Stimulated activated CD4-positive, alpha-beta T cell treated with anti-CD3 and anti-CD28 coated beads, Interleukin-15, amount 100 ng/mL, for 1 hour (primary cell): ENCODE measurements around the gene APOO.

ENCODE experiments used
- DNase-seq, 2 donors: peaks; one replicate each; pipeline ENCODE4 v3.0.0-alpha.2; 2020; ENCODE audit warnings: low read depth in 1 of 2, low spot score in 1 of 2

Gene APOO

DNA sequence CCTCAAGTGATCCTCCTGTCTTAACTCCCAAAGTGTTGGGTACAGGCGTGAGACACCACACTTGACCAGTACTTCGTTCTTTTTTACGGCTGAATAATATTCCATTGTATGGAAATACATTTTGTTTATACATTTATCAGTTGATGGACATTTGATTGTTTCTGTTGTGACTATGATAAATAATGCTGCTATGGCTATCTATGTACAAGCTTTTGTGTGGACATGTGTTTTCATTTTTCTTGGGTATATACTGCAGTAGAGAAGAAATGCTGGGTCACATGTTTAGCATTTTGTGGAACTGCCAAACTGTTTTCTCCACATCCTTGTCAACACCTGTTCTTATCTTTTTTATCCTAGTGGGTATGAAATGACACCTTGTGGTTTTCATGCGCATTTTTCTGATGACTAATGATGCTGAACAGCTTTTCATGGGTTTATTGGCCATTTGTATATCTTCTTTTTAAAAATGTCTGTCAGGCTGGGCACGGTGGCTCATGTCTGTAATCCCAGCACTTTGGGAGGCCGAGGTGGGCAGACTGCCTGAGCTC lies 87.4 kb downstream of the APOO start:
- DNase-seq = no peak

- no peak for DNase-seq
Observed at GRCh38 chrX:23819385-23820234, 88.1 kb downstream of the APOO start.

DNA sequence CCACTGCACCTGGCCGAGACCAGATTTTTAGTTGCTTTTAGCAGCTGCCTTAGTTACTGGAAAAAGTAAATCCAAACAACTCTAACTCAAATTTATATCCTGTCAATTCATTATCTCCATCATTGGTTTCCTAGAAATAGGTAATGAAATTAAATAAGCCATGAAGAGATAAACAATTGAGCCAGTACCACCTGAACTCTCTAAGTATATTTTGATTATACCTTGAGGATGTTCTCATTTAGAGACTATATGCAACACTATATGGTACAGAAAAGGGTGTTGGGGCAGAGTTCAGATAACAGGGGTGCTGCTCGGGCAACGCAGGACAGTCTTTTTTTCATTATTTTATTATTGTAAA lies 89.8 kb downstream of the APOO start:
- no peak for DNase-seq

DNA sequence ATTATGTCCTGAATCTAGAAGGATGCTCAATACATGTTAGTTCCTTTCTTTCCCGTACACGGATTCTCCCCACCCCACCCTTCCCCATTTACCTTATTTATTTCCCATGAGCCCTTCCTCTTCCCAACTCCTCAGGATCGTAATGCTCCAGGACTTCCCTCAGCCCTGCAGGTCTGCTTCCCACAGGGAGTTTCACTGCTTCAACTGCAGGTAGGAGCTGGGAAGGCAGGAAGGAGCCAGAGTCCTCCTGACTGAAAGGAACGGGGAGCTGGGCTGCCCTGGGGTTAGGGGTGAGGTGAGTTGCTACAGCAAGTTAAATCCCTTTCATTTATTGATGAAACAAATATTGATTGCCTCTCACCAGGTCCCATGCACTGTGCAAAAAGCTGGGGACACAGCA lies 91.6 kb downstream of the APOO start:
- DNase-seq = no peak

- DNase-seq = no peak
Observed at GRCh38 chrX:23815376-23815775, 92.4 kb downstream of the APOO start.

GRCh38 chrX:23813808-23814207 lies 93.9 kb downstream of the APOO start:
- no peak for DNase-seq

GRCh38 chrX:23811656-23812055 lies 96.1 kb downstream of the APOO start:
- DNase-seq = no peak

GRCh38 chrX:23811108-23811651 lies 96.6 kb downstream of the APOO start:
- no peak for DNase-seq

DNA sequence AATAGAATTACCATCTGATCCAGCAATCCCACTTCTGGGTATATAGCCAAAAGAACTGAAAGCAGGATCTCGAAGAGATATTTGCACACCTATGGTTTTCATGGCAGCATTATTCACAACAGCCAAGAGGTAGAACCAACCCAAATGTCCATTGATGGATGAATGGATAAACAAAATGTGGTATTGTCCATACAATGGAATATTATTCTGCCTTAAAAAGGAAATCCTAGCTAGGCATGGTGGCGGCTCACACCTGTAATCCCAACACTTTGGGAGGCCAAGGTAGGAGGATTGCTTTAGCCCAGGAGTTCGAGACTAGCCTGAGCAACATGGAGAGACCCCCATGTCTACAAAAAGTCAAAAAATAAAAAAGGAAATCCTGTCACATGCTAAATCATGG lies 97.5 kb downstream of the APOO start:
- DNase-seq = no peak

DNA sequence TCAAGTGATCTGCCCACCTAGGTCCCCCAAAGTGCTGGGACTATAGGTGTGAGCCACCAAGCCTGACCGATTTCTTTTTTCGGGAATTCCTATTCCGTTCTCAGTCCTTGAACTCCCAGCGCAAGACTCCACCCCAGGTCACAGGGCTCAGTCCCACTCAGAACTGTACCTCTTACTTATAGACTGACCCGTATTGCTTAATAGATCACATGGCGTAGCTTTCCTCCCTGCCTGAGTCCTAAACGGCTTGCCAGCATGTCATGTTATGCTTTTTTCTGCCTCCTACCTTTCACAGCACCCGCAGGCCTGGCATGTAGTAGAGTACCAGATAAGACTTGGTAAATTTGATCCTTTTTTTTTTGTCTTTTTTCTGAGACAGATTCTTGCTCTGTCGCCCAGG lies 102.3 kb downstream of the APOO start:
- DNase-seq = no peak

DNA sequence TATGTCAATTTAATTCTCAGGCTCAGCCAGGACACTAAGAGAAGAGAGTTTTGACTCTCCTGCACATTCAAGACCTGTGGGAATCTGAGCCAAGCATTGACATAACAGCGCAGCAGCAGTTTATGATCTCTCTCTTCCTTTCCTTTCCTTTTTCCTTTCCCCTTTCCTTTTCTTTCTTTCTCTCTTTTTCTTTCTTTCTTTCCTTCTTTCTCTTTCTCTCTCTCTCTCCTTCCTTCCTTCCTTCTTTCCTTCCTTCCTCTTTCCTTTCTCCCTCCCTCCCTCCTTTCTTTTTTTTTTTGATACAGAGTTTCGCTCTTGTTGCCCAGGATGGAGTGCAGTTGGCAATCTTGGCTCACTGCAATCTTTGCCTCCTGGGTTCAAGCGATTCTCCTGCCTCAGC lies 103.2 kb downstream of the APOO start:
- no peak for DNase-seq

DNA sequence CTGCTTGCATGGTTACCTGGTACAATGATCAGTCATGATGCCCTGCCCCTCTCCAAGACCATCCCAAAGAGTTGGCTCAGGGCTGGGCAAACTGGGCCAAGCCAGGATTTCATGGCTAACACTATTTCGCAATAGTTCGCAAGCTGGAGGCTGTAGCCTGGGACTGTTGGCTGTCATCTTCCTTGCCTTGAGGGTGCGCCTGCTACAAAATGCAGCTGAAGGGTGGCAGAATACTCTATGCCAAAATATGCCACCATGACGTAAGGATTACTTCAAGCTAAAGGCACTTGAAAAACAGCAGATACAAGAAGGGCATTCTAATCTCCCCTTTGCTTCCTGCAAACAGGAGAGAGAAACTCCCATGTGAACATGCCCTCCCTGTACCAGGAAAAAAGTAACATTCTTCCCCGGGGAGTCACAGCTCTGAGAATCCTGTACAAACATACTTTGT lies 103.8 kb downstream of the APOO start:
- no peak for DNase-seq

- DNase-seq = no peak
Observed at GRCh38 chrX:23802431-23802830, 105.3 kb downstream of the APOO start.

GRCh38 chrX:23799469-23800065 lies 108.2 kb downstream of the APOO start:
- no peak for DNase-seq

DNA sequence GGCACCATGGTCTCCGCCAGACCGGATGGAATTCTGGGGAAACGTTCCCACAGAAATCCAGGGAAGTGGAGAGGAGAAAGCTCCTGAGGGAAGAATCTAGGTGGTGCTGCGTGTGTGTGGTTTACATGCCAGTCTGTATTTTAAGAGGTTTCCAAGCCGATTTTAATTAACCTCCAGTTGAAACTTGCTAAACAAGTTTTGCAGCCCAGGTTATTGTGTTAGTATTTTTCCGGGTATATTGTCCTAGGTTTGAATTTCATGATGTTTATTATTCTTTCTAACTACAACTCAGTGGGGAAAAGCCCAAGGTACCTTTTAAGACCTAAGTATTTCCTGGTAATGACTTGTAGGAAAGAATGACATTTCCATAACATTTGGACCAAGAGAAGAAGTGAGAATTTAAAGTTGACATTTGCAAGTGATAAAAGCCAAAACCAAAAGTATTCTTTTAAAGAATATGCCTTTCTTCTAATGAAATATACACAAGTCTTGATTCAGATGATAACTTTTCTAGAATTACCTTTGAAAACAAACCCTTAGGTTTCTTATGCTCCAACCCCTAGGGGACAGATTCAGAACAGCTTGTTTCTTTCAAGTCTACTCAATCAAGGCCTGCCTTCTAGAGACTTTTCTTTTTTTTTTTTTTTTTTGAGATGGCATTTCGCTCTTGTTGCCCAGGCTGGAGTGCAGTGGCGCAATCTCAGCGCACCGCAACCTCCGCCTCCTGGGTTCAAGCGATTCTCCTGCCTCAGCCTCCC lies 110.2 kb downstream of the APOO start:
- no peak for DNase-seq

DNA sequence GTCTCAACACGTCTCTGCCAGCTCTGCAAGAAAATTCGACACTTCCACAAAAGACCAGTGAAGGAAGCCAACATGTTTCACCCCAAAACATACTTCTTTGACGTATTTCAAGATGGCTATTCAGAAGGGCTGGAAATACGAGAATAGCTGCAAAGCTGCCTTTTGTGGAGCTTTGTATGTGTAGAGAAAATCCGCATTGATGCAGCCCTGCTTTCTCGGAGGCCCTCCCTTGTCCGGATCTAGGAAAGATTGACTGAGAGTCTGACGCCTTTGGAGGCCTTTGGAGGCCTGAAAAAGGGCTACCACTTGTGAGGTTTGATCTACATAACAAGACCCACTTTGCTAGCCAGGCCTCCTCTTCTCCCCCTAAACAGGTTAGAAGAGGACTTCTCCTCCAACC lies 112.5 kb downstream of the APOO start:
- no peak for DNase-seq

DNA sequence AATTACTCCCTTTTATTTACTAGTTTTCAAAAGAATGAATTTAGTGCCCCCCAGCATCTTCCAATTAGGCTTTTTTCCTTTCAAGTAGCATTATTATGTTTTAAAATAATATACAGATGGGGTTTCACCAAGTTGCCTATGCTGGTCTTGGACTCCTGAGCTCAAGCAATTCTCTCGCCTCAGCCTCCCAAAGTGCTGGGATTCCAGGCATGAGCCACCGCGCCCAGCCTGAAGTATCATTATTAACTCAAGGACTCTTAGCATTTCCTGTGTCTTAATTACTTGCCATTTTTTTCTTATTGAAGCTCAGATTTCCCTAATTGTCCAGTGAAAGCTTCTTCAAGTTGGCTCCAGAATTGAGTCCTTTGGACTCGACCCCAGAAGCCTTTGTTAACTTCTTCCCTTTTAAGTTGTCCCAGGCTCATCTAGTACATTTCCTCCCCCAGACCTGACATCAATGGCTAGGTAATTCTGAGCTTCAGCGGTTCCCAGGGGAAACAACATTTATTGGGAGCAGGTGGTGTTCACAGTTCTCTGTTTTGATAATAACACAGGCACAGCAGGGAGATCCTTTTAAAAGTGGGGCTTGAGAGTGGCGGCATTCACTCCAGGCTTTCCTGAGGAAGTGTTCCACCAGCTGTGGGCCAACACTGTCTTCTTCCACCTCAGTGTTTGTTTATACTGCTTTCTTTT lies 114.7 kb downstream of the APOO start:
- no peak for DNase-seq

GRCh38 chrX:23790155-23790497 lies 117.6 kb downstream of the APOO start:
- no peak for DNase-seq

- no peak for DNase-seq
Observed at GRCh38 chrX:23789386-23790154, 118.2 kb downstream of the APOO start.

DNA sequence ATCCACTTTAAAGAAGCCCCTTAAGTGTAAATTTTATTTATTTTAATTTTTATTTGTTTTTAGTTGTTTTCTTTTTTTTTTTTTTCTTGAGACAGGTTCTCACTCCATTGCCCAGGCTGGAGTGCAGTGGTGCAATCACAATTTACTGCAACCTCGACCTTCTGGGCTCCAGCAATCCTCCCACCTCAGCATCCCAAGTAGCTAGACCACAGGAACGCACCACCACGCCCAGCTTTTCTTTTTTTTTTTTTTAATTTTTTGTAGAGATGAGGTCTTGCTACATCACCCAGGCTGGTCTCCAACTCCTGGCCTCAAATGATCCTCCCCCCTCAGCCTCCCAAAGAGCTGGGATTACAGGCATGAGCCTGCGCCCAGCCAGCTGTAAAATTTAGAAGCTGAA lies 118.8 kb downstream of the APOO start:
- DNase-seq = no peak
